ENCODE data around the gene DDR1. TPM values are rescaled to one million over a fixed set of nuclear protein-coding genes. Genes with fewer than 3 reads are reported as not detected.
"Not testable (repeated sequence)": the region's sequence is repeated elsewhere in the genome, so short reads cannot be mapped to it uniquely, and the experiment has no call there.

Gene DDR1
- total RNA-seq, 1 donor from 2014 or later: 85.3 TPM

GRCh38 chr6:30922447-30922852 lies 38.1 kb downstream of the DDR1 start:
- Histone ChIP-seq H3F3A (ENCODE audit: low read depth) (no peaks in the 10 kb centered on the region), H3K4me3 (no peak overlapping the region), H3K27ac (no peak overlapping the region), H3K79me2 (ENCODE audit: low read depth) (no peaks in the 10 kb centered on the region), H4K20me1 (ENCODE audit: low read depth) (no peaks in the 10 kb centered on the region), H3K9ac (no peak overlapping the region), H3K4me1 (no peaks in the 10 kb centered on the region), H3K27me3 (no peaks in the 10 kb centered on the region), H3K4me2 (no peak overlapping the region), H3K36me3 (no peaks in the 10 kb centered on the region), H2AFZ (replicated peaks) (no peak overlapping the region), H3K9me3 (ENCODE audit: low read depth) (no peaks in the 10 kb centered on the region)
- TF ChIP-seq, protein P1, sequence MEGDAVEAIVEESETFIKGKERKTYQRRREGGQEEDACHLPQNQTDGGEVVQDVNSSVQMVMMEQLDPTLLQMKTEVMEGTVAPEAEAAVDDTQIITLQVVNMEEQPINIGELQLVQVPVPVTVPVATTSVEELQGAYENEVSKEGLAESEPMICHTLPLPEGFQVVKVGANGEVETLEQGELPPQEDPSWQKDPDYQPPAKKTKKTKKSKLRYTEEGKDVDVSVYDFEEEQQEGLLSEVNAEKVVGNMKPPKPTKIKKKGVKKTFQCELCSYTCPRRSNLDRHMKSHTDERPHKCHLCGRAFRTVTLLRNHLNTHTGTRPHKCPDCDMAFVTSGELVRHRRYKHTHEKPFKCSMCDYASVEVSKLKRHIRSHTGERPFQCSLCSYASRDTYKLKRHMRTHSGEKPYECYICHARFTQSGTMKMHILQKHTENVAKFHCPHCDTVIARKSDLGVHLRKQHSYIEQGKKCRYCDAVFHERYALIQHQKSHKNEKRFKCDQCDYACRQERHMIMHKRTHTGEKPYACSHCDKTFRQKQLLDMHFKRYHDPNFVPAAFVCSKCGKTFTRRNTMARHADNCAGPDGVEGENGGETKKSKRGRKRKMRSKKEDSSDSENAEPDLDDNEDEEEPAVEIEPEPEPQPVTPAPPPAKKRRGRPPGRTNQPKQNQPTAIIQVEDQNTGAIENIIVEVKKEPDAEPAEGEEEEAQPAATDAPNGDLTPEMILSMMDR (IDR thresholded peaks at IDR 0.05): no peak
- no peak for TF ChIP-seq EZH2phosphoT487 (IDR thresholded peaks at IDR 0.05)
- TF ChIP-seq EZH2 (IDR thresholded peaks at IDR 0.05): no peak
- Mint-ChIP-seq H3K4me1 (no peaks in the 10 kb centered on the region), H3K27ac (peak overlapping the region; percentile 42), H3K27me3 (ENCODE audit: insufficient read depth, low read depth) (peaks cover 4% of the 10 kb centered on the region), H3K36me3 (peaks cover 28% of the 10 kb centered on the region), H3K9me3 (no peaks in the 10 kb centered on the region), H3K4me3 (no peak overlapping the region)
- no peak for DNase-seq (ENCODE audit: low spot score)

- not testable (repeated sequence) for H3K4me1 ChIP-seq; H3K9me3 ChIP-seq (ENCODE audit: low read depth); H3K27ac Mint-ChIP-seq; H3K36me3 ChIP-seq; H3K27me3 Mint-ChIP-seq (ENCODE audit: insufficient read depth, low read depth); H2AFZ ChIP-seq (replicated peaks); H3K4me1 Mint-ChIP-seq; H3K4me3 ChIP-seq; H4K20me1 ChIP-seq (ENCODE audit: low read depth); H3K4me2 ChIP-seq; H3K4me3 Mint-ChIP-seq; DNase-seq (ENCODE audit: low spot score); H3K9ac ChIP-seq; H3K27me3 ChIP-seq; H3K79me2 ChIP-seq (ENCODE audit: low read depth); H3F3A ChIP-seq (ENCODE audit: low read depth); H3K27ac ChIP-seq
- Mint-ChIP-seq H3K36me3 (peaks cover 35% of the 10 kb centered on the region), H3K9me3 (peaks cover 14% of the 10 kb centered on the region)
Measured at GRCh38 chr6:30924040-30924627, 39.8 kb downstream of the DDR1 start.

- H3K4me3 Mint-ChIP-seq: peak overlapping the region; percentile 63
- Histone ChIP-seq H3K4me1 (no peaks in the 10 kb centered on the region), H3K9me3 (ENCODE audit: low read depth) (no peaks in the 10 kb centered on the region), H3K4me3 (no peak overlapping the region), H3K4me2 (no peak overlapping the region), H3K79me2 (ENCODE audit: low read depth) (no peaks in the 10 kb centered on the region), H2AFZ (replicated peaks) (no peak overlapping the region), H3K36me3 (no peaks in the 10 kb centered on the region), H3K27ac (no peak overlapping the region), H3F3A (ENCODE audit: low read depth) (no peaks in the 10 kb centered on the region), H3K27me3 (no peaks in the 10 kb centered on the region), H3K9ac (no peak overlapping the region), H4K20me1 (ENCODE audit: low read depth) (no peaks in the 10 kb centered on the region)
- H3K27me3 Mint-ChIP-seq (ENCODE audit: insufficient read depth, low read depth): peaks cover 4% of the 10 kb centered on the region
- peaks cover 31% of the 10 kb centered on the region for H3K36me3 Mint-ChIP-seq
- no peak overlapping the region for H3K27ac Mint-ChIP-seq
- no peak for DNase-seq (ENCODE audit: low spot score)
- no peaks in the 10 kb centered on the region for H3K4me1 Mint-ChIP-seq
- H3K9me3 Mint-ChIP-seq: peaks cover 16% of the 10 kb centered on the region
- no peak for TF ChIP-seq EZH2phosphoT487 (IDR thresholded peaks at IDR 0.05)
- TF ChIP-seq, protein P1 (IDR thresholded peaks at IDR 0.05): no peak
- TF ChIP-seq EZH2 (IDR thresholded peaks at IDR 0.05): no peak
Measured at GRCh38 chr6:30926644-30927043, 42.3 kb downstream of the DDR1 start.

- not testable (repeated sequence) for H3K27ac ChIP-seq; H2AFZ ChIP-seq (replicated peaks); H3K9me3 ChIP-seq (ENCODE audit: low read depth); H3F3A ChIP-seq (ENCODE audit: low read depth); DNase-seq (ENCODE audit: low spot score); H3K4me2 ChIP-seq; H4K20me1 ChIP-seq (ENCODE audit: low read depth); H3K9ac ChIP-seq; H3K27ac Mint-ChIP-seq; H3K36me3 ChIP-seq; H3K27me3 ChIP-seq; H3K27me3 Mint-ChIP-seq (ENCODE audit: insufficient read depth, low read depth); H3K4me3 Mint-ChIP-seq; H3K4me1 Mint-ChIP-seq; H3K4me1 ChIP-seq; H3K4me3 ChIP-seq; H3K79me2 ChIP-seq (ENCODE audit: low read depth)
- peaks cover 31% of the 10 kb centered on the region for H3K36me3 Mint-ChIP-seq
- H3K9me3 Mint-ChIP-seq: peaks cover 16% of the 10 kb centered on the region
Measured at GRCh38 chr6:30927080-30927479, 42.8 kb downstream of the DDR1 start.

Measured in neural progenitor cell (in vitro differentiated cells).